Prostate gland (tissue), 2 donors: ENCODE results near the gene MYO9B.

Experiments used
- POLR2A ChIP-seq: fragments of 450-650 bp; IDR thresholded peaks from one replicate; pipeline ENCODE4 v1.6.1; 2016; ENCODE audit warnings: antibody characterized with exemption, mild to moderate bottlenecking
- POLR2AphosphoS5 ChIP-seq: sonication (generic); formaldehyde crosslinking; IDR thresholded peaks from one replicate; pipeline ENCODE4 v1.6.1; 2017; ENCODE audit warnings: antibody characterized with exemption
- TF ChIP-seq, protein P1 (sequence below), 4 experiments: fragments of 200-600 bp in 2 of 4; fragments of 450-650 bp in 2 of 4; sonication (generic) in 2 of 4; IDR thresholded peaks; 1 replicate in 3 of 4; 2 replicates in 1 of 4; pipeline ENCODE4 v1.5.1; 2016 to 2019; ENCODE audit warnings: antibody characterized with exemption in 4 of 4, mild to moderate bottlenecking in 2 of 4, moderate library complexity in 2 of 4

- TF ChIP-seq, protein P1, sequence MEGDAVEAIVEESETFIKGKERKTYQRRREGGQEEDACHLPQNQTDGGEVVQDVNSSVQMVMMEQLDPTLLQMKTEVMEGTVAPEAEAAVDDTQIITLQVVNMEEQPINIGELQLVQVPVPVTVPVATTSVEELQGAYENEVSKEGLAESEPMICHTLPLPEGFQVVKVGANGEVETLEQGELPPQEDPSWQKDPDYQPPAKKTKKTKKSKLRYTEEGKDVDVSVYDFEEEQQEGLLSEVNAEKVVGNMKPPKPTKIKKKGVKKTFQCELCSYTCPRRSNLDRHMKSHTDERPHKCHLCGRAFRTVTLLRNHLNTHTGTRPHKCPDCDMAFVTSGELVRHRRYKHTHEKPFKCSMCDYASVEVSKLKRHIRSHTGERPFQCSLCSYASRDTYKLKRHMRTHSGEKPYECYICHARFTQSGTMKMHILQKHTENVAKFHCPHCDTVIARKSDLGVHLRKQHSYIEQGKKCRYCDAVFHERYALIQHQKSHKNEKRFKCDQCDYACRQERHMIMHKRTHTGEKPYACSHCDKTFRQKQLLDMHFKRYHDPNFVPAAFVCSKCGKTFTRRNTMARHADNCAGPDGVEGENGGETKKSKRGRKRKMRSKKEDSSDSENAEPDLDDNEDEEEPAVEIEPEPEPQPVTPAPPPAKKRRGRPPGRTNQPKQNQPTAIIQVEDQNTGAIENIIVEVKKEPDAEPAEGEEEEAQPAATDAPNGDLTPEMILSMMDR (IDR thresholded peaks at IDR 0.05) = no peak
- TF ChIP-seq POLR2A = no peak
- no peak for TF ChIP-seq POLR2AphosphoS5
These were observed 33.7 kb downstream of the MYO9B start for GRCh38 chr19:17109300-17109699.
